NK-92 treated with Interleukin-12 subunit alpha and Interleukin-12 subunit beta, amount 100 ng/mL, for 24 hours (cell line): Measurements from ENCODE around the gene PNKP.

ENCODE experiments used
- DNase-seq: peaks from one replicate; lab custom pipeline; 2025; lab: John Stamatoyannopoulos, UW

The PNKP gene

DNA sequence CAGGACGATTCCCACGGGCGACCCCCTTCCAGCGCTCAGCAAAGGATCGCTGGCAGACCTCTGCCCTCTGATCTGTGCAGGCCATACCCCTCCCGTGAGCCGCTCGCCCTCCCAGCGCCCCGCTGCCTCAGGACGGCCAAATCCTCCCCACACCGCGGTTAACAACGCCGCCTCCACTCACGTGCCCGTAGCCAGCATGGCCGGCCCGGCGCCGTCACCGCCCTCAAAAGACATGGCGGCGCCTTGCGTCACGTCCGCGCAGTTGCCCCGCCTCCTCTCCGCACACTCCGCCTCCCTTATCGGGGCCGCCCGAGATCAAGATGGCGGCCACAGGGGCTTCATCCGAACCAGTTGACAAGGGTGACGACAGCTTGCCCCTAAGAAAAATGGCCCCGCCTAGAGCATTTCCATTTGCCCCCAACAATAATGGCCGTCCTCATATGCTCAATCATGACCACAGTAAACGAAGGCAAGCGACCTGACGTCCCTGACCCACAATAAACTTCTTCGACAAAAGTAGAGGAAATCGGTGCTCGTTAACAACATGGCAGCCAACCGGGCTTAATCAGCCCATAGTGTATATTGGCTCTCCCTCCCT lies 9.1 kb upstream of the PNKP start:
- DNase-seq = peak; percentile 96

DNA sequence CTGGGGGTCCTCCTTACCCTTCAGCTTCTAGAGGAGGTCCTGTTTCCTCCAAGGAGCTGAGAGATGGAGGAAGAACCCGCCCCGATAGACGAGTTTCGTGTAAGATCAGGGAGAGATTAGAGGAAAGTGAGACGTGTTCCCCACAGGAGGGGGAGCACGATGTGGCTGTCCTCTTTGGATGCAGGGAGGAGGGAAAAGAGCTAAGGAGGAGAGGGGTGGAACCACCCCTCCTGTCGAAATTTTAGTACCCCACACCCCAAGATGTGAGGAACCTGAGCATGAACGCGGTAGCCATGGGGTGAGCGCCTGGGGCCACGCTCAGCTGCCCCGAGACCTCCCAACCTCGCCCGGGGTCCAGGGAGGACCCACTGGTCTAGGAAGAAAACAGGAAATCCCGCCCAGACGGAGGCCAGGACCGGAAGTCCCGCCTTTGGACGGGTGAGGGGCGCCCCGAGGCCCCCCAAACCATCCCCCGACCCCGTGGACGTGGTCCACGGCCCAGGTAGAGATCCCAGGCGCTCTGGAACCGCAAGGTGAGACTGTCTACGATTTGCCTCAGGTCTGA lies 8.6 kb upstream of the PNKP start:
- DNase-seq = peak; percentile 59

DNA sequence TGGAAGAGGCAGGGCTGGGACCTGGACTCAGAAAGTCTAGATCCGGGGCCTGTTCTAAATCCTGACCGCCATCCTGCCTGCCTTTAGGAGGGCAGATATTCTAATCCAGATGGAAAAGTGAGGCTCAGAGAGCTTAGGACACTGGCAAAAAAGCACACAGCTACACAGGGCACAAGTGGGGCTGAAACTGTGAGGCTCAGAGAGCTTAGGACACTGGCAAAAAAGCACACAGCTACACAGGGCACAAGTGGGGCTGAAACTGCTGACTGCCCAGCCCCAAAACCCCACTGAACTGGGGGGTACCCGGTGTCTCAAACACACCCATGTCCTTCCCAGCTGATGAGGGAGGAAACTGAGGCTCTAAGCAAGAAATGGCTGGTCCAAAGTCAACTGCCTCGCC lies 7.8 kb upstream of the PNKP start:
- no peak for DNase-seq

DNA sequence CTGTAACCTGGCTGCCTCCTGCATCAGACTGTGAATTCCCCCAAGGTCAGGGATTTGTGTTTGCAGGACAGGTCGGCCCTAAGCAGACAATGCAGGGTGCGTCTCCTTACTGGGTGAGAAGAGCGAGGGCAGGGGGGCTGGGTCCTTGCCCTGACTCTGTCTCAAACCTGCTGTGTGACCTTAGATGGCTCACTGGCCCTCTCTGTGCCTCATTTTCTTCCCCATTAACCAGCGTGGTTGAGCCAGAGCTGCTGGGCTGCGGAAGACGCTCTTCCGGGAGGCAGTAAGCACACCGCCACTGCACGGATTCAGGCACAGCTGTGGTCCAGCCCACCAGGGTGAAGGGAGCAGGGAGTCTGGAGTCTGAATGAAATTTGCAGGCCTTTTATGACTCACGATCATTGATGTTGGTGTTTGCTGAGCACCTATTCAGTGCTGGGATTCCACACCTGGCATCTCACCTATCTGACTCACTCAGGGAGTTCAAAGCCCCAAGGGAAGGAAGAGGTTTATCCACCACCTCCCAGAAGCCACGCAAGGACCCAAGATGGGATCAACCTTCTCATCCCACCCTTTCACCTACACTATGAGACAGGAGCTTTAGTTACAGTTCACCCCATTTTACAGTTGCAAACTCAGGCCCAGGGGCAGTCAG lies 7.3 kb upstream of the PNKP start:
- no peak for DNase-seq

DNA sequence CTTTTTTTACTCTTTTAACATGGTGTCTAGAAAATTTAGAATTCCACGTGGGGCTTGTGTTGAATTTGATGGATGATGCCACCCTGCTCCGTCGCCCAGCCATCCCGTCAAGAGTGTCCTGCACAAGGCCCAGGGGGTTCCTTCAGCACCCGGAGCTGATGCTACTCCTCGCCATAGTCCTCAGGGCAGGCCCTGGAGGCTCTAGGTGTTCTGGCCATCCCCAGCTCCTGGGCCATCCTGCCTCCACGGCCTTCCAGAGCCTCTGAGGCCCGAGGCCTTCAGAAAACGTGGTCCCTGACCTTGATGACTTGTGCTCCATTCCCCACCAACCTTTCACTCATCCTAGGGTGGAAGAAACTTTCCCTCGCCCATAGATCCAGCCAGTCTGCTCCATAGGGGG lies 6.5 kb upstream of the PNKP start:
- DNase-seq = no peak

DNA sequence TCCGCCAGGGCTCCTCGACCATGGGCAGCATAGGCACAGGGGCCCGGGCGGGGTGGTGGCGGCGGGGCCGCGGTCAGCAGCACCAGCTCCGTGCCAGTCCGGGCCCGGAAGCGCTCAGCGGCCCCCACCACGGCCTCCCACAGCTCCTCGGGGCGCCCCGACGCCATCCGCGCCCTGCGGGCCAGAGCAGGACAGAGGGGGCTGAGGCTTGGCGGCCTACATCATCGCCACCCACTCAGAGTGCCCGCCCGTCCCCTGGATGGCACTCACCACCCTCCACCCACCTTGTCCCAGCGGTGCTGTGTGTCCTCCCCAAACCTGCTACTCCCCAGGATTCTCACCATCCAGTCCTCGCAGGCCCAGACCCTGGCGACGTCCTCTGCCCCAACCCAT lies 5.7 kb upstream of the PNKP start:
- no peak for DNase-seq

DNA sequence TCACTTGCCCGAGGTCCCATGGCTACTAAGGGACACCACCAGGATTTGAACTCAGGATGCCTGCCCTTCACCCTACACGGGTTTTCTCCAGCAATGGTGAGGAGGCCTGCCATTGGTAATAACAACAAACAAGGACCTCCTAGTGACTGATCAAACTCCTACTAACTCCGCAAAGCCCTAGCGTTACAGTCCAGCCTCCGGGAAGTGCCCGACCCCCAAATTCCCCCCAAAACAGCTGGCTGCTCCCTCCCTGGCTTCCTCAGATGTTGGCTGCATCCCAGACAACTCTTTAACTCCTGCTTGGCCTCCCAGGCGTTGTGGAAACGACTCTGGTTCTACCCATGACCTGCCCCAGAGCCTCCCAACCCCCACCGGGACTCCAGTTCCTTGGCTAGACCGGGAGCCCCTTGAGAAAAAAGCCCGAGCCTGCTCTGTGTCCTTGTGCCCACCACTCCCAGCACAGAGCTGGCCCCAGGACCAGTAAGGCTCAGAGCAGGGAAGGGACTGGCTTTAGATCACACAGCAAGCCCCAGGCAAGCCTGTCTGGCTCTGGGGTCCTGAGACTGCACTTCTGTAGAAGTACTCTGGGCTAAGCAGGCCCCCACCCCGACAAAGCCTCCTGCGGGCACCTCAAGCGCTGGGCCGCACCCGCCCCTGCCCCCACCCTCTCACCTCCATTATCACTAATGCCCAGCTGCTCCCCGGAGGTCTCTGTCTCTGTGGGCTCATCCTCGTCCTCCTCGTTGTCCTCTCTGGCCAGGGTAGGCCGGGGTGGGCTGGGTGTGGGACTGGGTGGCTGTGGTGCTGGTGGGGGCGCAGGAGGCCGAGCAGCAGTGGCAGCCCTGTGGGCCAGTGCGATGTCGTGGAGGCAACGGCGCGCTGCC lies 5.1 kb upstream of the PNKP start:
- no peak for DNase-seq

DNA sequence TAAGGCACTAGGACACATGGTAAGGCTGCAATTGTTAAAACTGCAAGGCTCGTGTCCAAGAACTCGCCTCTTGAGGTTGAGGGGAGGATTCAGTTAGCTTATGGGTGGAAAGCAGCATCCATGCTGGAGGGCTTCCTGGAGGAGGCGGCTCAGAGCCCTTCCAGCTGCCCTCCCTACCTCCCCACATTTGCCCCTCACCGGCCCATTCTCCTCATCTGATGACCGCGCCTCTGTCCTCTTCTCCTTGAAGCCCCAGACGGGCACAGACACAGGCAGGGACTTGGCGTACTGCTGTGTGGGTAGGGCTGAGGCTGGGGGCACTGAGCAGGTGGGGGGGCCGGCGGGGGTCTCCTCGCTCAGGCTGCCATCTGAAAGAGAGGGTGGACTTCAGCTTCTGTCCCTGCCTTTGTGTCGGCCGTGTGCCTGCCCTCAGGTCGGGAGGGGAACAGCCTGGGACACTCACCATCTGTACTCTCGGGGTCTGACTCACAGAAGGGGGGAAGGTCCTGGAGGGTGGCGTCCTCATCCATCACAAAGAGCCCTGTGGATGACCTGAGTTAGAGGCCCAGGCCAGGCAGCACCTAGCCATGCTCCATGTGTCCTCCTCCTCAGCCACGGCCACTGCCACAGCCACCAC lies 4.1 kb upstream of the PNKP start:
- DNase-seq = no peak

DNA sequence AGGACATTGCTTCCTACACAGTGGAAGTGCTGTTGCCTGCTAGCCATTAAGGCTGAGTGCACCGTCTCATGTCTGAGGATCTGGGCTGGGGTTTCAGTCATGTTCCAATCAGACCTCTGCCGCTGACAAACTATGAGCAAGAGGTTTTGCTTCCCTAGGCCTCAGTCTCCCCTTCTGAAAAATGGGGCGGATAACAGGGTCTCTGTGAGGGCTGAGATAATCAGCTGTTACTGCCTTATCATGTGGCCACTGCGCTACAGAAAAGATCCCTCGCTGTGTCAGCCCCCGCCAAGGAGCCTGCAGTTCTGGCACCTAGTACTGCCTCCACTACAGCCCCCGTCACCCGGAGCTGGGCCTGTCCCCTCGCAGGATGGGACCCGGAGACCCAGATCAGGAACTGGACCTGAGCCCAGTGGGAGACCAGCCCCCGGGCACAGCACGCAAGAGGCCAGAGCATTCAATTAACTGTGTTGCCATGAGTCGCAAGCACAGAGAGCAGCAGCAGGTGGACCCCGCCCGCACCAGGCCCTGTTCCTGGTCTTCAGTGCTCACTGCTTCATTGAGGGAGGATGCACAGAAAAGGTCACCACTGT lies 3.0 kb upstream of the PNKP start:
- no peak for DNase-seq

DNA sequence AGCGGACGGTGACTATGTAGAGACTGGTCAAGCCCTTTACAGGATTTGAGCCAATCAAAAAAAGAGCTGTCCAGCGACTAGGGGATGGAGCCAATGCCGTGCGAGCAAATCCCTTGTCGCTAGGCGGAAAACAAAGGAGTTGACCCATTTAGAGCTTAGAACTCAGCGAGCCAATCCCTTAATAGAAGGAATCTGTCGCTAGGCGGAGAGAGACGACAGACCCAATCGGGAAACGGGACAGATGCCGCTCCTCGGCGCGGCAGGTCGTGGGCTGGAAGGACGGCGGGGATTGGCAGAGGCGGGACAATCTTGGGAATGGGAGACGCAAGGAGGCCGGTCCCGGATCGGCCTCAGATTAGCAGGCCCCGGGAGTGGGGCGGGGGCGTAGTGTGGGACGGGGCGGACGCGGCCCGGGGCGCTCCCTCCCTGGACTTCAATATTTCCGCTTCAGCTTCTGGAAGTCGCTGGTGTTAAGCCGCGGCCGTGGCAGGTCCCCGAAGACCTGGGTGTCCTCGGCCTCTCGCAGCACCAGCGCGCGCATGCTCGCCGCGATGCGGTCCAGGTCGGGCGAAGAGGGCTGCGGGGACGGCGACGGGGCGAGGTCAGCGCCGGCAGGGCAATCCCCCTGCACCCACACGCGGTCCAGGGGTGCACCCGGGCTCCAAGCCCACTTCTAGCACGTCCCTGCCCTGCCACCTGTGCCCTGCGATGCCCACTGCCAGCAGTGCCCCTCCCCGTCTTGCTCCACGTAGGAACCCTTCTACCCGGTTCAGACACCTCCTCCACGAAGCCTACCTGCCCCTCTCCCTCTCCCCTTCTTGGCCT lies 2.3 kb upstream of the PNKP start:
- DNase-seq = peak; percentile 92

DNA sequence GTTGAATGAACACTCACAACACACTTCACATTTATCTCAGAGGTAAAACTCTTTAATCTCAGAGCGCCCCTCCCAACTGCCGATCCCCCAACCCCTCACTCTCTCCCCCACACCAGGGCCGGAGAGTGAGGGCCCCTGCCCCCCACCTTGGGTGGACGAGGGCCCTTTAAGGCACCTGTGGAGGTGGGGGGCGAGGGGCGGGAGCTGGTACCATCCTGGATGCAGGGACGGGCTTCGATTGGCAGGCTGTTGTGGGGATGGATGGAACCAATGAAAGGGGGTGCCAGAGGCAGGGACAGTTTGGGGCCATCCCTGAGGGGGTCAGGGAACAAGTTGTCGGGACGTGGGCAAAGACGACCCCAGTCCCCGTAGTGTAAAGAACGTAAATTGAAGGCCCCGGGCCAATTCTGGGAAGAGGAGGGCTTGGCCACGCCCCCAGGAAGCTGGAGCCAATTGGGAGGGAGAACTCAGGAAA lies 1.7 kb upstream of the PNKP start:
- no peak for DNase-seq

DNA sequence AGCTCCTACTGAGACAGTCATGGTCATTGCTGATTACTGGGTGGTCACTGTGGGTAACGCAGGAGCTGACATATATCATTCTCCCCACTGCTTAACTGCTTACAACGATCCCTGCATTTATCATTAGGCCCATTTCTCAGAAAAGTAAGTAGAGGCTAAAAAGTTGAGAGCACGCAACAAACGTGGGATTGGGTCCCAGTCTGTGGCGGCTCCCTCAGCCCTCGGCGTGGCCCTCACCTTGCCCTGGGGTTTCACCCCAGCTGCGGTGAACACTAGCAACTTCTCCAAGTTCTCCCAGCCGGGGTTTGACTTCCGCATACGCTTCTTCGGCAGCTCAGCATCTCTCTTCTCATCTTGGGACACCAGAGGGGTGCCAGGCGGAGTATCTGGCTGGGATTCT lies 2.5 kb downstream of the PNKP start:
- DNase-seq = no peak

DNA sequence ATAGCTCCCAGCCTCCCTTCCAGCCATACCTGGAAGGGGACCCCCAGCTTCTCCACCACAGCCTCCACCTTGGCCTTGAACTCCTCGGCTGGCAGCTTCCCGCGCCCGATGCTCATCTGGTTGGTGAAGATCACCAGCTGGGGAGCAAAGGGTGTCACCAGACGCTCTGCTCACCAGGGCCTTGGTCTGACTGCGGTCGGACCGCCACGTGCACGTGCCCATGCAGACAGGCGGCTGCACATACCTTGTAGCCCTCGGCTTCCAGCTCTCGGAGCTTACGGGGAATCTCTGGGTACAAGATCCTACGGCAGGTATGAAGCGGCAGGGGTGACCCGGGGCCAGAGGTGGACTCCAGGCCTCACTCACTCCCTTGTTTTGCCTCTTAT lies 3.4 kb downstream of the PNKP start:
- DNase-seq = no peak

DNA sequence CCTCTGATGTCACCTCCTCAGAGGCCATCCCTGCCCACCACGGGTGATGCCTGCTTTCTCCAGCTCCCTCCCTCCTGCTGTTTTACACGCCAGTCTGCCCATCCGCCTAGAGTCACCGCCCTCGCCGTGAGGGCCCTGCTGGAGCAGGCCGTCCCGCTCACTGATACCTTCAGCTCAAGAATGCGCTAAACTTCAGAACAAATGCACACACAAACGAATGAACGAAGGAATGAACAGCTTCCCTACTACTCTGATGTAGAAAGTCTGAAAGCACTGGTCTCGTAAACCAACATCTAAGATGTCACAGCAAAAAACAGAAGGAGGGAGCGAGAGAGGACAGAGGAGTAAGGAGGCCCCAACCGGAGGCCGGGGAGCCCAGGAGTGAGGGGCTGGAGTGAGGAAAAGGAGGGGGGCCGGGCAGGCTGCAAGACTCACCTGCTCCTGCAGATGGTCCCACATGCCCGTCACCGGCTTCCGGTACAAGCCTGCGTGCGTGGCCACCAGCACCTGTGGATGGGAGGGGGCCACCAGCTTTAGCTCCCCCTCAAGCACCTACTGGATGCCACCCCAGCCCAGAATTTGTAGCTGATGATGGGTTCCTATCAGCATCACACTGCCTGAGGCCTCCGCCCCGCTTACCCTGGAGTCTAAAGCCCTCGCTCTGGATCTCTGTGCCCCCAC lies 4.0 kb downstream of the PNKP start:
- DNase-seq = no peak

DNA sequence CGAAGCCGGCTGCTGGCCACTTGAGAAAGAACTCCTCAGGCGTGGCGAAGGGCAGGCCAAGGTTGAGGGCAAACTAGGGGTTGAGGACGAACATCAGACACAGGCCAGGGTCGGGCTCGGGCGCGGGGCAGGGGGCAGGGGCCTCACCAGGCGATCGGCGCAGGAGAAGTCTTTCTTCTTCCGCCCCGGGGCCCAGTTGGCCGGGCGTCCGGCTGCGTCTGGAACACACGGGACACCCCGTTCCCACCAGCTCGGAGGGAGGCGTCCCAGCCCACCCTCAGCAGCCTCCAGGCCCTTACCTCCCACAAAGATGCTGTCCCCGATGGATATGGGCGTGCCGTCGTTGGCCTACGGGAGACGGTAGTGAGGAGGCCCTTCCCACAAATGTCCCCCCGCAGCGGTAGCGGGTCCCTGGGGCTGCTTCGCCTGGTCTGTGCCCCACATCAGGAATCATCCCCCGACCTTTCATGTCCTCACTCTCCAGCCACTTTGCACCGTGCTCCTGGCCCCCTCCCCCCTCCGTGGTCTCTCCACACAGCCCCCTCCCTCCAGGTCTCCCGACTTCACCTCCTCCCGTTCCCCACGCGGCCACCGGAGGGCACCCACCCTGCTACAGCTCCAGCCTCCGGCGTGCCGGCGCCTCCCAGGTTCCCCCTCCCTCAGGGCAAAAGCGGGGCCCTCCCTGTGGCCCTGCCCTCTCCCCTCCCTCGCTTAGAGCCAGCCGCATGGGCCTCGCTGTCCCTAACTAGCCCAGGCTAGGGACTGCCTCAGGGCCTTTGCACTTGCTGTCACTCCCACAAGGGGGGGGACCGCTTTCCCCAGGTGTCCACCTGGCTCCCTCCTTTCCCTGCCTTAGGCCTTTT lies 4.8 kb downstream of the PNKP start:
- DNase-seq = no peak

DNA sequence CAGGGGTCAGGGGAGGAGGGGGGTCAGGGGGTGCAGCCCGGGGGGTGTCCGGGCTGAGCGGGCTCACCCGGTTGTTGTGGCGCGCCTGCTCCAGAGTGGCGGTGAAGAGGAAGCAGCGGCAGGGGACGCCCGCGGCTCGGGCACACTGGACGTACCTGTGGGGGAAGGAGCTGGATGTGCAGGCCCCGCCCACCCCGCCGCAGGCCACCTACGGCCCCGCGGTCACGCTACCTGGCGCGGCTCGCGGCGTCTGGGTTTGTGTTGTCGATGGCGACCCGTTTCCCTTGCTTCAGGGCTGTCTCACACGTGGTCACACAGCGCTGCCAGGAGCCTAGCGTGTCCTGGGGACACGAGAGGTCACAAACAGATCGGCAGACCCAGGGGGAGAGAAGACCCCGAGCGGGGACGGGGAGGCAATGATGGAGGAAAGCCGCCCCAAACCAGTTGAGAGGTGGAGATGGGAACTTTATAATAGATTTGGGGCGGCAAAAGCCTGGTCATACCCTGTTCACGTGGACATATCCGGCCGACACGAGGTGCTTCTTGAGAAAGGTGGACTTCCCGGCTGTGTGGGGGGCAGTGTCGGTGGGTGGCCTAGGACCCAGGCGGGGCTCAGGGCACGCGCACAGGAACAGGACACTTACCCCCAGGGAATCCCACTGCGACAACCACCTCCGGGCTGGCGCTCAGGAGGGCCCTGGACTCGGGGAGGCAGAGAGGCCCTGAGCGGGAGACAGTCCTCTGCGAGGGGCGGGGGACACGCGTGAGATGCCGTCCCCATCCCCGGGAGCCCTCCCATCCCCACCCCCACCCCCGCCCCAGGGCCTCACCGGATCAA lies 5.6 kb downstream of the PNKP start:
- no peak for DNase-seq

DNA sequence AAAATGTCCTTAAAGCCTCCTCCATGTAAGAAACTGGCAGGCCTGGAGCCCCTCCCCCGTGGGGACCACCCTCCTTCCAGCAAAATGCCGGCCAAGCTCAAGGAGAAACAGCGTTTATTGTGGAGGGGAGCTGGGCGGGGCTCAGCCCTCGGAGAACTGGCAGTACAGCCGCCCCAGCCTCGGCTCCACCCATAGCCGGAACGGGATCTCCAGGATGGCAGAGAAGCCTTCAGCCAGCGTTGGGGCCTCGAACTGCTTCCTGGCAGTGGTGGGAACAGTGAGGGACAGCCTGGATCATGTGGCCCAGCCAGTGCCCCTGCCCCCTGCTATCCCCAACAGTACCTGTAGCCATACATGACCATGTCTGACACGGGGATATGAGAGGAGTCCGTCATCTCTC lies 6.3 kb downstream of the PNKP start:
- no peak for DNase-seq

DNA sequence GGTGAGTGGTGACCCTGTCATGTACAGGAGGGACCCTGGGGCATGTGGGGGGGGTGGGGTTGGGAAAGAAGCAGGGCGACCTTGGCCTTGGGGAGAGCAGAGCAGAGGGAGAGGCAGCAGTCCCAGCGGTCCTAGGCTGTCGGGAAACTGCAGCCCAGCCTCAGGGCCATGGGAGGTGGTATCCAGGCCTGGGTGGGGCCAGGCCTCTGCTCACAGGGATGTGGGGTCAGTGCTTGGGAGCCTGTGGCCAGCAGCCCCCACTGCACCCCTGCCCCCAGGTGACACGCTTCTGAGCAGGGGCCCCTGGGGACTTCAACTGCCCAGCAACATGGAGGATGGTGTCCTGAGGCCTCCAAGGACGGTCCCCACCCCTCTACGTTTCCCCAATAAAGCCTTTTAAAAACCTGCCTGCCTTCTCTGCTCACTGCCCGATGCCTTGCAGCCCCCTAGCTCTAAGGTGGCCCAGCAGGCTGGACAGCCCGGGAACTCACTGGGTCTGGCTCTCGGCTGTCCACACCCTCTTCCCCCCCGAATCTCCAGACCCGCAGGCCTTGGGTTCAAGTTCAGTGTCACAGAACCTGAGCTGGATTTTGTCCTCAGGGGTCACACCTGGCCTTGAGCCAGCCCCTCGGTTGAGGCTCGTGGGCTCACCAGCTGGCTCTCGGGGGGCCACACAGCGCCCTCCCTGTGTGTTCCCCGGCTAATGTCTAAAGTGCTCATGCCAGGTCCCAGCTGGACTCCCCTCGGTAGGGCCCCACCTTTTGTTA lies 6.9 kb downstream of the PNKP start:
- no peak for DNase-seq
